Right kidney (tissue), 1 donor: ENCODE data around the gene FAM13C.
"Not testable (repeated sequence)": the region's sequence is repeated elsewhere in the genome, so short reads cannot be mapped to it uniquely, and the experiment has no call there.

ENCODE experiments used
- DNase-seq: peaks from one replicate; pipeline ENCODE4 v3.0.0-alpha.2; 2016

Gene FAM13C

DNA sequence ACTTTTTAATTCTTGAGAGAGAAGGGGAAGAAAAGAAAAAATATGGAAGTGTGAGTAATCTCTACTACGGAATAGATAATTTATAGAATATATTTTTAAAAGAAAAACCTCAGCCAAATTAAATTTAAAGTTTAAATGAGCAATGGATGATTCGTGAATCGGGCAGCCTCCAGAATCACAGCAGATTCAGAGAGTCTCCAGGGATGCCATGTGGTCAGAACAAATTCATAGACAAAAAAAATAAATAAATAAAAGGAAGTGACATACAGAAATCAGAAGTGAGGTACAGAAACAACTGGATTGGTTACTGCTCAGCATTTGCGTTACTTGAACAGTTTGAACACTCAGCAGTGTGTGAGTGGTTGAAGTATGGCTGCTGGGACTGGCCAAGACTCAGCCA is 132.9 kb downstream of the FAM13C start:
- DNase-seq: no peak

DNA sequence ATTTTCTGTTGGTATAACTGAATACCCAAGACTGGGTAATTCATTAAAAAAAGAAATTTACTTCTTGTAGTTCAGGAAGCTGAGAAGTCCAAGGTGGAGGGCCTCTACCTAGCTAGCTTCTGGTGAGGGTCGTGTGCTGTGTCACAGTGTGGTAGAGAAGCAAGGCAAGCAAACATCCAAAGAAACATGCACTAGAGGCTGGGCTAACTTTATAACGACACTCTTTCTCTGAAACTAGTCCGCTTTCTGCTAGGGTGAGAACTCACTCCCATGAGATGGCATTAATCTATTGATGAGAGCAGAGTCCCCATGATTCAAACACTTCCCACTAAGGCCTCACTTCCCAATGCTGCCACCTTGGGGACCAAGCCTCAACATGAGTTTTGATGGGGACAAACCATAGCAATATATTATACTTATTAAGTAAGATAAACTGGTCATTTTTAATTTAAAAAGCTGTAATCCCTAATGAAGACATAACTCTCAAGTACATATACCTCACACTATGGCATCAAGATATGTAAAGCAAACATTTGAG is 135.1 kb downstream of the FAM13C start:
- DNase-seq: no peak

DNA sequence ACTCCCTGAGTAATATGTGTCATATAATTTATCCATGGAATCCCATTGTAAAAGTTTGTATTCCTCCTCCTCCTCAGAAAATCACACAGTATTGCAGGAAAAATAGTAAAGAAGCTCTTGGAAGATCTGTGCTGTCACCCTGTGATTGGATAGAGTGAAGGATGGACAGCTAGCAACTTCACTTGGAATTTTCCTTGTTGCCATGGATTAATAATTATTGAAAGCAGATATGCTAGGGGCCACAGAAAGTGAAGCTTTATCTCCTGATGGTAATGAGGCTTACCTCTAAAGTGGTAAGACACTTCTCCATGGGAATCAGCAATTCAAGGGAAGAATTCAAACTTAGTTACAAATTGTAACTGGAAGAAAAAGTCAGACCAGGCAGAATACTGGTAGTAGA is 137.1 kb downstream of the FAM13C start:
- no peak for DNase-seq

DNA sequence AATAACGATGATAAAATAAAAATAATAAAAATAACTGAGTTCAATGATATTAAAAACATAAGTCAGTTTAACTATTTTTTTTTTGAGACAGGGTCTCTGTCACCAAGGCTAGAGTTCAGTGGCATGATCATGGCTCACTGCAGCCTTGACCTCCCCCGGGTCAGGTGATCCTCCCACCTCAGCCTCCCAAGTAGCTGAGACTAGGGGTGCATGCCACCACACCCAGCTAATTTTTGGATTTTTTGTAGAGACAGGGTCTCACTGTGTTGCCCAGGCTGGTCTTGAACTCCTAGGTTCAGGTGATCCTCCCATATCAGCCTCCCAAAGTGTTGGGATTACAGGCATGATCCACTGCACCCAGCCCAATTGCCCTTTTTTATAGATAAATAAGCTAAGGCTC is 138.8 kb downstream of the FAM13C start:
- not testable (repeated sequence) for DNase-seq

DNA sequence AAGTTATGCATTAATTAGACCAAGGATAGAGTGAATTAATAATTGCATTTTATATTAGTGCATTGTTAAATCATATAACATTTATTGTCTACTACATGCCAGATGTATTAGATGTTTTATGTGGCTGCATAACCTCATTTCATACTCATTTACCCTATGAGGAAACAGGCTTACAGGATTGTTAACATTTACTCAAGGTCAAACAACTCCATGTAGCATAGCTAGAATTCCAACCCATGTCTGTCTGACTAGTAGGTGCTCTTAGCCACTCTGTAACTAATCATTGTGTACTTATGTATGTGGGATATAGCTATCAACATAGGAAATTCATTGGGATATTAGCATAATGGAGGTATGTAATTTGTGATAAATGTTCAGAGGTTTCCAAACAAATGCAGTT is 139.6 kb downstream of the FAM13C start:
- no peak for DNase-seq

DNA sequence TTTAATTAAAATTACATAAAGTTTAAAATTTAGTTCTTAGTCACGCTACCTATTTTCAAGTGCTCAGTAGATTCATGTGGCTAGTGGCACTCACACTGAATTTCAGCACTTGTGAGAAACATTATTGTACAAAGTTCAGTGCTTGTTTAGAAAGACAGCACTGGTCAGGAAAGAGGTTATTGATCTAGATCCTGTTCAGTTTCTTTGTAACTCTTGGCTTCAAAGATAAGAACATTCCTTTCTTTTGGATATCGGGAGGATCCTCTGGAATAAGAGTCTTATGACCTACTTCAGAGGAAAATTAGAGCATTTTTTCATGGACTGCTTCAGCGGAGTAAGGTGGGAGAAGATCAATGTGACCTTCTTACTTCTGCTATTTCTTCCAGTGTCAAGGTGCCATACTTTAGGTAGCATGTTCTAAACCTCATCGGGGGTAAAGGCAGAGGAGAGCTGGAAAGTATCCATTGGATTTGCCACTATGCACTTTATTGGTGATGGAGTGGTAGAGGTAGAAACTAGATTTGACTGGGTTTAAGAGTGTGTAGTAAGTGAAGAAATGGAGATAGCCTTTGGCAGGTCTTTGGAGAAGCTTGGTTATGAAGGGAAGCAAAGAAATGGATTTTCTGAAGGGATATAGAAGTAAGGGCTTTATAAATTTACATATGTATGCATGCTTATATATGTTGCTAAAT is 146.0 kb downstream of the FAM13C start:
- DNase-seq: no peak

DNA sequence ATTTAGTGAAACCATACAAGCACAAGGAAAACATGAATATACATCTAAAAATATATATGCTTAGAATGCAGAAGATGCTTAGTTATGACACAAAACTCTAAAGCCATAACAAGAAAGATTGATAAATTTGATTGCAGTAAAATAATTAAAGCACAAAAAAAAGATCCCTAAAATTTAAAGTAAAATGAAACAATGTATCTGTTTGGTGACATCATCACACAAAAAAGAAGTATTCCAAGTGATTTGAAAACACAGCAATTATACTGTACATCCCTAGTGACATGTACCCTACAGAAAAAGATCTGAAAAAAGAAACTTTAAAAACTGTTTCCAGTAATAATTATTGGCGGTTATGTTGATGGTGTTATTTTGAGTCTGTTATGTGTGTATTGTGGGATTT is 148.2 kb downstream of the FAM13C start:
- no peak for DNase-seq

DNA sequence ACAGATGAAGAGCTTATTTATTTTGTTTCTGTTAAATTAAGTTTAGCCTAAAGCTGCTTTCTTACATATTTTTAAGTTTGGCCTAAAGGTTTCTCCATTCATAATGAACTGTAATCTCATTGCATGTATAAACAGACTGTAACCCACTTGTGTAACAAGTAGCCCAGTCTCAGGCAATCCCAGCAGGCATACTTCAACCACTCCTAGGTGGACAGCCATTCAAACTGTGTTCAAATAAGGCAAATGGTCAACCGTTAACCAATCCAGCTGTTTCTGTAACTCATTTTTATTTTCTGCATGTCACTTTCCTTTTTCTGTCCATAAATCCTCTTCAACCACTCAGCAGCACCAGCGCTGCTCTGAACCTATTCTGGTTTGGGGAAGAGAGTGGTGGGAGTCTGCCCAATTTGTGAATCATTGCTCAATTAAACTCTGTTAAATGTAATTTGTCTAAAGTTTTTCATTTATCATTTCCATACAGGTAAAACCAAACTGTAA is 150.0 kb downstream of the FAM13C start:
- DNase-seq: no peak

DNA sequence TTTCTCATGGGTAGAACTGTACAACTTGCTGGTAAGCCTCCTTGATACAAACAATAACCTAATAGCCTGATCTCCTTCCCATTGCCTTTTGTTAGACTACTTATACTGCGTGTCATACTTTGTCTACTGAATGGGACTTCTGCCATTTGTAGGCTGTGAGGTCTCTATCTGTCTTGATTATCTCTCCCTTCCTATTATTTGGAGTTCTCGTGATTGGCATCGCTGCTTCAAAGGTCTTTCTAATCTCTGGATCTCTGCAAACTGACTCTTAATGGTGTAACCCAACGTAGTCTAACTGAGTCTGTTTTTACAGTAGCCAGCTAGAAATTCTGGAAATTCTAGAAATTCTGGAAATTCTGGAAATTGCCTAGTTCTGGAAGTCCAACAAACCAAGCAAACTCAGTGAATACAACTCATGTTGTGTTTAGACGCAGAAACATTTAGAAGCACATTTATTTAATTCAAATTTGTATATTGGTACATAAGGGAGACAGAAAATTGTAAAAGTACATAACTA is 156.1 kb downstream of the FAM13C start:
- no peak for DNase-seq
